Trophoblast cell (in vitro differentiated cells and primary cell): ENCODE results near the gene ATG10.

Experiments used
- DNase-seq, 2 donors: peaks; one replicate each; pipeline ENCODE4 v3.0.0-alpha.2; 2016
- H2AFZ ChIP-seq: 2 replicates; pipeline ENCODE4 v1.6.1; 2013; ENCODE audit warnings: low read length, moderate library complexity, mild to moderate bottlenecking; ENCODE audit not compliant: insufficient read depth, poor library complexity
- H2AK5ac ChIP-seq: 2 replicates; pipeline ENCODE4 v1.6.1; 2013; ENCODE audit warnings: mild to moderate bottlenecking, low read length
- H2BK120ac ChIP-seq: 2 replicates; pipeline ENCODE4 v1.6.1; 2013; ENCODE audit warnings: low read length, mild to moderate bottlenecking, moderate library complexity; ENCODE audit not compliant: insufficient read depth, poor library complexity
- H2BK12ac ChIP-seq: 2 replicates; pipeline ENCODE4 v1.6.1; 2013; ENCODE audit warnings: mild to moderate bottlenecking, low read length, moderate library complexity
- H2BK5ac ChIP-seq: 2 replicates; pipeline ENCODE4 v1.6.1; 2013; ENCODE audit warnings: low read length, low read depth, moderate library complexity, mild to moderate bottlenecking; ENCODE audit not compliant: poor library complexity
- H3K14ac ChIP-seq: 2 replicates; pipeline ENCODE4 v1.6.1; 2013; ENCODE audit warnings: mild to moderate bottlenecking, low read length
- H3K18ac ChIP-seq: 2 replicates; pipeline ENCODE4 v1.6.1; 2013; ENCODE audit warnings: mild to moderate bottlenecking, low read length
- H3K23ac ChIP-seq: 2 replicates; pipeline ENCODE4 v1.6.1; 2013; ENCODE audit warnings: low read length
- H3K27ac ChIP-seq: 2 replicates; pipeline ENCODE4 v1.5.1; 2013; ENCODE audit warnings: low read depth, mild to moderate bottlenecking, inconsistent platforms, low read length, moderate library complexity
- H3K27me3 ChIP-seq: 2 replicates; pipeline ENCODE4 v1.6.1; 2013; ENCODE audit warnings: inconsistent platforms, mild to moderate bottlenecking, low read length, moderate library complexity; ENCODE audit not compliant: insufficient read depth
- H3K36me3 ChIP-seq, 2 experiments: 1 replicate in 1 of 2; 2 replicates in 1 of 2; pipeline ENCODE4 v1.6.1; 2013; ENCODE audit warnings: low read length in 2 of 2, mild to moderate bottlenecking in 2 of 2, moderate library complexity in 1 of 2; ENCODE audit not compliant: insufficient read depth in 2 of 2, control insufficient read depth in 1 of 2
- H3K4ac ChIP-seq: 2 replicates; pipeline ENCODE4 v1.6.1; 2013; ENCODE audit warnings: low read depth, mild to moderate bottlenecking, low read length, moderate library complexity
- H3K4me1 ChIP-seq, 2 experiments: 1 replicate in 1 of 2; 2 replicates in 1 of 2; pipeline ENCODE4 v1.6.1; 2013; ENCODE audit warnings: low read length in 2 of 2, mild to moderate bottlenecking in 2 of 2, moderate library complexity in 1 of 2; ENCODE audit not compliant: insufficient read depth in 2 of 2, control insufficient read depth in 1 of 2
- H3K4me2 ChIP-seq: 2 replicates; pipeline ENCODE4 v1.6.1; 2013; ENCODE audit warnings: inconsistent platforms, mild to moderate bottlenecking, low read length, moderate library complexity
- H3K4me3 ChIP-seq: 2 replicates; pipeline ENCODE4 v1.5.1; 2013; ENCODE audit warnings: mild to moderate bottlenecking, low read depth, low read length, inconsistent platforms
- H3K79me1 ChIP-seq: one replicate; pipeline ENCODE4 v1.6.1; 2013; ENCODE audit warnings: low read length
- H3K79me2 ChIP-seq: 2 replicates; pipeline ENCODE4 v1.6.1; 2013; ENCODE audit warnings: low read length, mild to moderate bottlenecking; ENCODE audit not compliant: control insufficient read depth, insufficient read depth, poor library complexity
- H3K9ac ChIP-seq: 2 replicates; pipeline ENCODE4 v1.6.1; 2013; ENCODE audit warnings: mild to moderate bottlenecking, low read length
- H3K9me3 ChIP-seq: 2 replicates; pipeline ENCODE4 v1.6.1; 2013; ENCODE audit warnings: low read depth, mild to moderate bottlenecking, control low read depth, inconsistent platforms, low read length; ENCODE audit not compliant: insufficient read depth
- H4K12ac ChIP-seq: 2 replicates; pipeline ENCODE4 v1.6.1; 2013; ENCODE audit warnings: low read depth, mild to moderate bottlenecking, low read length, moderate library complexity
- H4K8ac ChIP-seq: 2 replicates; pipeline ENCODE4 v1.6.1; 2013; ENCODE audit warnings: low read depth, mild to moderate bottlenecking, low read length, moderate library complexity
- H4K91ac ChIP-seq: one replicate; pipeline ENCODE4 v1.6.1; 2013; ENCODE audit warnings: low read depth, mild to moderate bottlenecking, low read length, moderate library complexity
- WGBS: extraction: QIAGEN DNeasy Blood & Tissue Kit; methylation state at CpG from one replicate; pipeline ENCODE4 v1.1.7; 2013; ENCODE audit warnings: missing lambda C conversion rate; ENCODE audit not compliant: insufficient read length, insufficient coverage; ENCODE audit errors: extremely low coverage; 5-methylcytosine and 5-hydroxymethylcytosine counted together

Gene ATG10

DNA sequence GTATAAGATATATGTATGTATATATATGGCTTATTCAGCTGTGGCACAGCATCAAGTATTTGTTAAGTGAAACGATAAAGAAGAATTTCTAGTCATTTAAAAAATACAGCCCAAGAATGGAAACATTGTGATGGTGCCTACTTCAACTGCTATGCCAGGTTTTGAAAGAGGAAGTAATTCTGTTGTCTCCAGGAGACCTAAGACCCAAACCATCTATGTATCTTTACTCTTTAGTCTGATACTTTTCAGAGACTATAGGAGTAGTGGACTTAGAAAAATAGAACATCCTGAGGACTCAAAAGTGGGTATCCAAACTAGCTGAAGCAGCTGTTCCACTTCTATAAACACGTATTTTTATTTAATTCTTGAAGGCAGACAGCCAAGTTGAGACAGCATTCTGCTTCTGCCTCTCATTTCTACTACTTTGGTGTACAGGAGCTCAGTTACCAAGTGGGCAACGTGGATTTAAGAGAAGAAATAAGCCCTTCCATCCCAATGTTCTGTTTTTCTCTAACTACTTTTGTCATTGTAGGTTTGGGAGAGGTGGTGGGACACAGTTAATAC lies 195.6 kb downstream of the ATG10 start:
- no peak overlapping the region for H3K14ac ChIP-seq
- no peak overlapping the region for H4K12ac ChIP-seq
- no peak overlapping the region for H3K4me2 ChIP-seq
- H3K79me2 ChIP-seq, result no peaks in the 10 kb centered on the region
- H3K36me3 ChIP-seq, result no peaks in the 10 kb centered on the region
- no peak overlapping the region for H2BK12ac ChIP-seq
- no peak overlapping the region for H2BK120ac ChIP-seq
- no peak overlapping the region for H3K23ac ChIP-seq
- no peak overlapping the region for H3K18ac ChIP-seq
- WGBS, result no CpG with 5 or more reads among the region's 3 CpGs
- H2BK5ac ChIP-seq, result no peak overlapping the region
- no peaks in the 10 kb centered on the region for H3K27me3 ChIP-seq
- no peaks in the 10 kb centered on the region for H3K9me3 ChIP-seq
- no peak overlapping the region for H2AK5ac ChIP-seq
- no peaks in the 10 kb centered on the region for H3K79me1 ChIP-seq
- no peak overlapping the region for H3K4ac ChIP-seq
- no peak for DNase-seq
- H3K4me3 ChIP-seq, result no peak overlapping the region
- H2AFZ ChIP-seq, result no peak overlapping the region
- no peaks in the 10 kb centered on the region for H3K4me1 ChIP-seq
- H4K91ac ChIP-seq, result no peak overlapping the region
- no peak overlapping the region for H4K8ac ChIP-seq
- H3K27ac ChIP-seq, result no peak overlapping the region
- H3K9ac ChIP-seq, result no peak overlapping the region

DNA sequence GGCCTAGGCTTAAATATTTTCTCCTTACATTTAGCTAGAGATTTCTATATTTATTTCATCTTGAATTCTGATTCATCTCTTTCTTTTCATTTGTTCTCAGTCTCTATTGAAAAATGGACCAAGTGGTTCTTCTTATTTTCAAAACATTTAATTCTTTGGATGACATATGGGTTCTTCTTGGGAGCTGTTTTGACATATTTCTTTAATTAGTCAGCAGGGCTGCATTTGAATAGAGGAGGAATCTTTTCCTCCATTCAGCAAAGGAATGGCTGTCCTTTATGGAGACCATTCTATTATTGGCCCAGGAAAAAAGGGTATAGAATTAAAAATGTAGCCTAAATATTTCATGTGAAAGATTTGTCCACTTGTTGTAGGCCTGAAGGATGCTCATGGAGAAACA lies 196.5 kb downstream of the ATG10 start:
- Histone ChIP-seq H2BK5ac (no peak overlapping the region), H3K23ac (no peak overlapping the region), H2AK5ac (no peak overlapping the region), H2BK12ac (no peak overlapping the region), H4K8ac (no peak overlapping the region), H3K9ac (no peak overlapping the region), H4K12ac (no peak overlapping the region), H3K36me3 (no peaks in the 10 kb centered on the region), H3K4me1 (no peaks in the 10 kb centered on the region), H3K4me3 (no peak overlapping the region), H3K27me3 (no peaks in the 10 kb centered on the region), H3K79me2 (no peaks in the 10 kb centered on the region), H3K18ac (no peak overlapping the region), H3K4me2 (no peak overlapping the region), H2AFZ (no peak overlapping the region), H2BK120ac (no peak overlapping the region), H3K79me1 (no peaks in the 10 kb centered on the region), H3K9me3 (no peaks in the 10 kb centered on the region), H3K27ac (no peak overlapping the region), H4K91ac (no peak overlapping the region), H3K4ac (no peak overlapping the region), H3K14ac (no peak overlapping the region)
- peak in 1 of 2 donors; percentile 14 for DNase-seq

DNA sequence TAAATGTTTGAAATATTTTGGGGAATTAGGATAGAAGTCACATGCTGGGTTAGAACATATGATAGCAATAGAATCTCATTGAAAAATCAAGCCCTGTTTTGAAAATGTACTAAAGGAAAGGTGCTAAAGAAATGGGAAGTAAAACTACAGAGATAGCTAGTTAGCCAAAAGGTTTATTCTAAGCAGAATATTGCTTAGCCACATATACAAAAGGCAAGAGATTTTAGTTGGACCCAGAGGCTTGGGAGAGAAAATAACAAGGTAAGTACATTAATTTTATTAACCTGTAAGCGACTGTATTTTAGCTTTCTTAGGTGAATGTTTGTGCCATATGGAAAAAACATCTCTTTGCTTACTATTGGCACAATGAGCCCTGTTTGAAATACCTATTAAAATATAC lies 198.1 kb downstream of the ATG10 start:
- WGBS, result no CpG with 5 or more reads among the region's 1 CpG
- Histone ChIP-seq H3K27me3 (no peaks in the 10 kb centered on the region), H3K18ac (no peak overlapping the region), H3K4me2 (no peak overlapping the region), H3K79me1 (no peaks in the 10 kb centered on the region), H2BK12ac (no peak overlapping the region), H2AFZ (no peak overlapping the region), H3K4ac (no peak overlapping the region), H3K9me3 (no peaks in the 10 kb centered on the region), H2BK5ac (no peak overlapping the region), H4K12ac (no peak overlapping the region), H4K8ac (no peak overlapping the region), H3K79me2 (no peaks in the 10 kb centered on the region), H3K23ac (no peak overlapping the region), H3K4me3 (no peak overlapping the region), H3K9ac (no peak overlapping the region), H2BK120ac (no peak overlapping the region), H3K14ac (no peak overlapping the region), H4K91ac (no peak overlapping the region), H3K36me3 (no peaks in the 10 kb centered on the region), H2AK5ac (no peak overlapping the region), H3K27ac (no peak overlapping the region), H3K4me1 (no peaks in the 10 kb centered on the region)
- DNase-seq, result no peak

DNA sequence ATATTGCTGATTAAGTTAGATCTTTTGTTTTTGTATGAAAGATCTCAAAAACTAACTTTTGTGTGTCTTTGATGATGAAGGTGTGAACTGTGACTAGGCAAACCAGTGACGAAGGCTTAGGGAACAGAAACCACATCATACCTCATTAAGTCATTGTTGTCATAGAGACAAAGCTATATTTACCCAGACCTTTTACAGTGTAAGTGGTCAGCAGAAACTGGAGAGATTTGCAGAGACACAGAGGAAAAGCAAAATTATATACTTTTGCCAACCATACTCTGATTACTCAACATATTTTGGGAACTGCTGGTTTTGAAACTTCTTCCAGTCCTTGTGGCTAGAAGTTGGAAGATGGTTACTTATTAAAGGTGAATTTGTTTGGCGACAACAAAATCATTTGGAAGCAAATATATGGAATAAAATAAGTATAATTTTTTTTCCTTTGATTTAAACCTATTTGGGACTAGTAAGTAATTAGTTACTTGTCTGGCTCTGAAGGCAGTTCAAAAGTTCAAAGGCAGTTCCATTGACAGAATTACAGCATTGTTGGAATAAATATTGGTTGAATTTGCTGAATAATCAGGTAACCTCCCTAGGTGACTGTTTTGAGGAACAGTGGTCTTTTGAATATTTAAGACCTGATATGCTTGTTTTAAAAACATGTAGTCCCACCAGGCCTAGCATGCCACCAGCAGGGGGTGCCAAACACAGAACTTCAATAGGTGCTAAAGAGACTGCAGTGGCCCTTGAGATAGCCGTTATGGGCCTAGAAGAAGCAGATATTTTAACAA lies 202.5 kb downstream of the ATG10 start:
- Histone ChIP-seq H3K4me1 (no peaks in the 10 kb centered on the region), H2BK120ac (no peak overlapping the region), H2BK5ac (no peak overlapping the region), H2AFZ (no peak overlapping the region), H3K4me2 (no peak overlapping the region), H3K79me1 (no peaks in the 10 kb centered on the region), H3K4ac (no peak overlapping the region), H3K9ac (no peak overlapping the region), H2BK12ac (no peak overlapping the region), H3K27ac (no peak overlapping the region), H2AK5ac (no peak overlapping the region), H3K9me3 (no peaks in the 10 kb centered on the region), H4K8ac (no peak overlapping the region), H3K27me3 (no peaks in the 10 kb centered on the region), H4K91ac (no peak overlapping the region), H3K79me2 (no peaks in the 10 kb centered on the region), H4K12ac (no peak overlapping the region), H3K18ac (no peak overlapping the region), H3K23ac (no peak overlapping the region), H3K14ac (no peak overlapping the region), H3K36me3 (no peaks in the 10 kb centered on the region), H3K4me3 (no peak overlapping the region)
- WGBS, result no CpG with 5 or more reads among the region's 3 CpGs
- peak; percentile 53 to 84 for DNase-seq
